Measurements from ENCODE around the gene LCN1.
"Not testable (repeated sequence)": the region's sequence is repeated elsewhere in the genome, so short reads cannot be mapped to it uniquely, and the experiment has no call there.

- TF ChIP-seq, protein P1, sequence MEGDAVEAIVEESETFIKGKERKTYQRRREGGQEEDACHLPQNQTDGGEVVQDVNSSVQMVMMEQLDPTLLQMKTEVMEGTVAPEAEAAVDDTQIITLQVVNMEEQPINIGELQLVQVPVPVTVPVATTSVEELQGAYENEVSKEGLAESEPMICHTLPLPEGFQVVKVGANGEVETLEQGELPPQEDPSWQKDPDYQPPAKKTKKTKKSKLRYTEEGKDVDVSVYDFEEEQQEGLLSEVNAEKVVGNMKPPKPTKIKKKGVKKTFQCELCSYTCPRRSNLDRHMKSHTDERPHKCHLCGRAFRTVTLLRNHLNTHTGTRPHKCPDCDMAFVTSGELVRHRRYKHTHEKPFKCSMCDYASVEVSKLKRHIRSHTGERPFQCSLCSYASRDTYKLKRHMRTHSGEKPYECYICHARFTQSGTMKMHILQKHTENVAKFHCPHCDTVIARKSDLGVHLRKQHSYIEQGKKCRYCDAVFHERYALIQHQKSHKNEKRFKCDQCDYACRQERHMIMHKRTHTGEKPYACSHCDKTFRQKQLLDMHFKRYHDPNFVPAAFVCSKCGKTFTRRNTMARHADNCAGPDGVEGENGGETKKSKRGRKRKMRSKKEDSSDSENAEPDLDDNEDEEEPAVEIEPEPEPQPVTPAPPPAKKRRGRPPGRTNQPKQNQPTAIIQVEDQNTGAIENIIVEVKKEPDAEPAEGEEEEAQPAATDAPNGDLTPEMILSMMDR (IDR thresholded peaks at IDR 0.05; ENCODE audit: low read length), result not testable (repeated sequence)
- TF ChIP-seq EZH2phosphoT487 (IDR thresholded peaks at IDR 0.05; ENCODE audit: low read length); EZH2 (optimal IDR thresholded peaks at IDR 0.05; ENCODE audit: low read depth, low read length): not testable (repeated sequence)
Observed at GRCh38 chr9:135513906-135514305, 7.3 kb upstream of the LCN1 start.

Data from MM.1S (cell line).